Stimulated activated CD4-positive, alpha-beta T cell treated with anti-CD3 and anti-CD28 coated beads, Interleukin-2, amount 100 ng/mL, for 24 hours (primary cell): ENCODE data around the gene DNAH6.
"Not testable (repeated sequence)": the region's sequence is repeated elsewhere in the genome, so short reads cannot be mapped to it uniquely, and the experiment has no call there.

ENCODE experiments used
- DNase-seq, 2 donors: peaks; one replicate each; pipeline ENCODE4 v3.0.0-alpha.2; 2020

DNAH6 gene

GRCh38 chr2:84515788-84516187, 510 bp upstream of the DNAH6 start:
- no peak for DNase-seq

DNA sequence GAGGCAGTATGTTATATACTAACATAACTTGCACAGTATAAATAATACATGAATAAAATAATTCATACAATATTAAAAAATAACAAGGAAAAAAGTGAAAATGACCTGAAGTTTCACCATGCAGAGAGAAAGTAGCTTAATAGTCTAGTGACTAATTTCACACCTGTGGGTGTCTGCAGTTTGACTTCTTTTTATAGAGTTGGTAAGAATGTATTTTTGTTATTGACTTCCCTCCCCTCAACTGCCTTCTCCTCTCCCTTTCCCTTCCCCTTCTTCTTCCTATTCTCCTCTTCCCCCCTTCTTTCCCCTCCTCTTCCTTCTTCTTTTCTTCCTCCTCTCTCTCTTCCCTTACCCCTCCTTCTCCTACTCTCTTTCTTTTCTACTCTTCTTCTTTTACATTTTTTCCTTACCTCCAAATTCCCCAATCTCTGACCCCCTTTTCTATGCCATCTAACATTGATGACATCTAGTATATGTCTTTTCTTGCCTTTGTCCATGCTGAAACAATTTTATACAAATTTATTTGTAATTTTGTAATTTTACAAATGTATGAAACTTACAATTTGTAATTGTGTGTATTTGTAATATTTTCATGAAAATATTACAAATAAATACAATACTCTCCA, 3.1 kb downstream of the DNAH6 start:
- DNase-seq = no peak

DNA sequence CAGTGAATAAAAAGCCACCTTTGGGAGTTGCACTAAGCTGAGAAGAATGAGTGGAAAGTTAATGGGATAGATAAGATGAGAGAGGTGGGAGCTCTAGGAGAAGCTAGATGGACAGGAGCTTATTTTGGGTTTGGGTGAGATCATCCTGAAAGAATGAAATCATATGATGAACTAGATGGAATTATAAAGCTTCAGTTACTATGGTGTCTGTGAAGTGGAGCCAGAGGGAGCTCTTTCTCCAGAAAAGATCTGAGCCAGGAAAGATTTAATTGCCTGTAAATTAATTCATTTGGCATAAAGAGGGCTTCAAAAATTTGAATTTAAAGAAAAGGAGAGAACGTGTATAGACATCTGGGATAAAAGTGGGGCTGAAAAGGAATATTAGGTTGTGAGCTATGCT, 10.3 kb downstream of the DNAH6 start:
- DNase-seq = no peak

DNA sequence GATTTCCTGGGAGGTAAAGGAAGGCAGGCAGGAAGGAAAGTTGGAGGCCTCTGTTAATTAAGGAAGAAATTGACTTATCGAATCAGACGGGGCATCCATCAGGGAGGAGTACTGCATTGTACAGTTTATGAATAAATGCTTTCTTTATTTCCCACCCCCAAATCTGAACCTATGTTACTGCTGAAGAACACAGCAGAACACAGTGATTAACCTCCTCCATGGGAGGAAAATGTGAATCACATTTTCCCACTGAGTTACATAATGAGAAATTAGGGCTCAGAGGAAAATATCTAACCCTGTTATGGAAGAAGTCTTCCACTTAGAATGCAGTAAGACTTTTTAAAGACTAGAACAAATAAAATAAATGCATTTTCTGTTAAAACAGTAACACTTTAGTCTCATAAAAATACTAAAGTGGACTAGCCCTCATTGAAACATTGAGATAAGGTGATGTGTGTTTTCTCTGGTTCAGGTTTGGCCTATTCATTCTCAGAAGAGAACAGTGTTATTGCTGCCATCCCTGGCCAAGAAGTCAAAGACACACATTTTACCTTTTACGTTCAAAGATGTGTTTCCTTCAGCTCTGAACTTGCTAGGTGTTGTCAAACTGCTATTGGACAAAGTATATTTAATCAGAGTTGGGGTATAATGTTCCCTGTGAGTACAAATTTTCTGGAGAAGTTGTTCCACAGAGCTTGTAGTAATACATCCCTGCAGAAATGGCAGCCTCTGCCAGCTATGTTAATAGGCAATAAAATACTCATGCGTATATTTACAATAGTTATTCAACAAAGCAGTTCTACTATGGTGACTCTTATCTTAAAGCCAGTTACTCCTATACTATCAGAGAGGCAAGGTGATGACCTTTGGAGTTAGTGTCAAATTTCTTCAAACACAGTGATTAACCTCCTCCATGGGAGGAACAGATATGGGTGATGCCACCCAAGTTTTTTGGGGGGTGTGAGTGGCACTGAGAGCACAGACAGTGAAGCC, 11.1 kb downstream of the DNAH6 start:
- no peak for DNase-seq

DNA sequence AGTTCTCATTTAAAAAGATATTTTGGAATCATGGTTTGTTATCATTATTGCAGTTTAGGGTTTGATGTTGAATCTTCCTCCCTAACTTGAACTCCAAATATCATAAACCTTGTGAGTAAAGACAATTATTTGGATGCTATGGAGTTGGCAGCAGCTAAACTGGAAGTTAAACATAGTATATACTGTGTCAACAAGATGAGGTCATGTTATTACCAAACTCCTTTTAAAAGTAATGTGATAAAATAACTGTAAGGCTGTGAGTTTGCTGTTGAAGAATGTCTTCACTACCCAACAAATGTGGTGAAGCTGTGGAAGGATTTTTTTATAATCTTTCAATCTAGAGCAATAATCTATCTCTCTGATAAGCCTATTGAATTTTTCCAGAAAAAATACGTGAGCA, 16.0 kb downstream of the DNAH6 start:
- no peak for DNase-seq

GRCh38 chr2:84534225-84534624, 17.9 kb downstream of the DNAH6 start:
- no peak for DNase-seq

DNA sequence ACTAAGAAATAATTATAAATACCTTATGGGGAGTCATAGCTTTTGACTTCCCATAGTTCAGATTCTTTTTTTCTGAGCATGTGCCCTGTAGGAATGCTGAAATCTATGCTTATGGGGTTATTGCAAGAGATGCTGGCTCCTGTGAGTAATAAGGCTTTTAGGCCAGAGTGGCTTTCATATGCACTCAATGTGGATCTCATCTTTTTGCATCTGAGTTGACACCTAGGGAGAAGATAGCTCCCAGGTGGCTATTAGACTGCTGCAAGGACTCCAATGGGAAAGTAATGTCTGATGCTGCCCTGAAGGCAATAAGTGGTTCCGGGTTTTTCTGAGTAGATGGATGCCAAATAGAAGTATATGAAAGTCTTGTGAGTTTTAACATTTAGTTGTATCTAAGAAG, 21.0 kb downstream of the DNAH6 start:
- DNase-seq = no peak

- no peak for DNase-seq
These were observed 23.4 kb downstream of the DNAH6 start for GRCh38 chr2:84539729-84540128.

GRCh38 chr2:84545005-84545404, 28.7 kb downstream of the DNAH6 start:
- DNase-seq = no peak

- no peak for DNase-seq
These were observed 30.3 kb downstream of the DNAH6 start for GRCh38 chr2:84546551-84546950.

GRCh38 chr2:84548303-84548702, 32.0 kb downstream of the DNAH6 start:
- DNase-seq = no peak

- no peak for DNase-seq
These were observed 34.6 kb downstream of the DNAH6 start for GRCh38 chr2:84550916-84551315.

GRCh38 chr2:84551526-84551925, 35.2 kb downstream of the DNAH6 start:
- DNase-seq = not testable (repeated sequence)

DNA sequence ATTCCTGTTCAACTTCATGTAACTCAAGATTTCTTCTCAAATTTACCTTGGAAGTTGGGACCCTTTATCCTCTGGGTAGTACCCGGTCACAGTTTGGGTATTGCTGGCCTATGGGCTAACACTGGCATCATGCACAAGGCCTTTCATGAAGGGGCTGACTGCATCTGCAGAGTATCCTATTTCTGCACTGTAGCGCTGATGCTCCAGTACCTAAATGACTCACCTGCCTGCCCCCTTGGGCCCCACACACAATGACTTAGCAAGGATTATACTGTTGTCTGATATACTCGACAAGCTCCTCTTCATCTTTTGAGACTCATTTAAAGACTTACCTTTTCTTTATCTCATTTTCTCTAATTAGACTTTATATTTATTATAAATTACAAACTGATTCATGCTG, 39.9 kb downstream of the DNAH6 start:
- peak in 1 of 2 donors; percentile 17 for DNase-seq

GRCh38 chr2:84559838-84560237, 43.5 kb downstream of the DNAH6 start:
- no peak for DNase-seq

- DNase-seq = no peak
These were observed 63.4 kb downstream of the DNAH6 start for GRCh38 chr2:84579661-84580060.

DNA sequence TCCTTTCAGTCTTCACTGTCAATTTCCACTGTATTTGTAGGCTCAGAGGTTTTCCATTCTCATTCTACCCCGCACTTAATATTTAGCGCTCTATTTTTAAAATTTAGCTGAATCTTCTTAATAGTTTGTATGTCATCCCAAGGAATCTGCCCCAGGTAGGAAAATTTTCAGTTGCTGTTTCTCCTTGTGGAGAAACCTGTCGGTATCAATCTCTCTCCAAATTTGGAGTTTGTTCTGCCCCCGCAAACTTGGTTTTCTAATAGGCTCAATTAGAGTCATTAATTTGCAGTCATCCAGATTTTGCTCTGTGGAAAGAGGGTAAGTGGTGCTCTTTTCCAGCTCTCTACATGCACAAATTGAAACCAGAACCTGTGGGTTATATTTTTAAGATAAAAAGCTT, 87.6 kb downstream of the DNAH6 start:
- DNase-seq = no peak

- no peak for DNase-seq
These were observed 96.8 kb downstream of the DNAH6 start for GRCh38 chr2:84613082-84613481.

DNA sequence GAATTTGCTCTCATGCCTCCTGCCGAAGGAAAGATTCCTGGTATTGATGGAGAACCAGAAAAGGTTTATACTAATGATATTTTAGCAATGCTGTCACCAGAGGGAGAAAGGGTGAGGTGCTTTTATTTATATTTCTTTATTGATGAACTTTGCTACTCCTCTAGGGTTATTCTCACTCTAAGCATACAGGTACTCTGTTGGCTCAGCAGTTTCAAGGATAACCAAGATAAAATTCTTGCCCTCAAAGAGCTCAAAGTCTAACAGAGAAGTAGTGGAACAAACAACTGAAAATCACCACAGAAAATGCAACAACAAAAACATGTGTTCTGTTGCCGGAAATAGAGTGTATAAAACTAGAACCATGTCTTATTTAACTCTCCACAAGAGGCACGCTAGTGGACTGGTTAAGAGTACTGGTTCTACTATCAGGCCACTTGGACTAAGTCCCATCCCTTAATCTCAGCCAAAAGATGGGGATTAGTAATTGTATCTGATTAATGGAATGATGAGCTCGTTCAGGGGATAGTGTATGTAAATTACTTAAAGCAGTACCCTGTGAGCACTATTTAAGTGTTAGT, 103.6 kb downstream of the DNAH6 start:
- no peak for DNase-seq

GRCh38 chr2:84628486-84628885, 112.2 kb downstream of the DNAH6 start:
- no peak for DNase-seq

- no peak for DNase-seq
These were observed 113.3 kb downstream of the DNAH6 start for GRCh38 chr2:84629550-84629949.

DNA sequence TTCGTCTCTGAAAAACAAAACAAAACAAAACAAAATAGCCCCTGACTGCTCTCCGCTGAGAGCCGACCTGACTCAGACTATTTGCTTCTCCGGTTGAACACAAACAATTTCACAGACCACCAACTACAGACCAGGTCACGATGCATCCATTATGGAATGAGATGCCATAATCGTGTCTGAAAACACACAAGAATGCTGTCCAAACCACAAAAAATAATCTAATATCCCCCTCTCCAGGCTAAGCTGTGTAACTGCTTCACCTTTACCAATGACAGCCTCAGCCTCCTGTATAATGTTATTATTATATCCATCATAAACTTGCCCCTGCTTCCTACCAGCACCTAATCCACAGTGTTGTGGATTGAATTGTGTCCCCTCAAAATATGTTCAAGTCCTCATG, 114.7 kb downstream of the DNAH6 start:
- no peak for DNase-seq

DNA sequence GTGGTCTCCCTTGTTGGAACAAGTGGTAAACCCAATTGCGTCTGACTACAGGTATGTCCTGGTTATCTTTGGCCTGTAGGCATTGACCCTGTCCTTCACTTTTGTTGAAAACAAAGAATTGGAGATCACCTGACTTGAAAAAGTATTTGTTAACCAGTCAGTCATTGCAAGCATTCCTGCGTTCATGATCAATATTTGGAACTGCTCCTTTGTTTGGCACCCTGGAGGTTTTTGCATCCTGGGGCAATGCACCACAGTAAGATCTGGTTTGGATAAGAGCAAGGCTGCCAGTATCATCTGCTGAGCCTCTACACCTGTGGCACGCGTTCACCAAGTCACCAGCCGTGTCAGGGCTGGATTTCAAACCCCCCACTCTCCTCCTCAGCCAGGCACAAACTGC, 115.7 kb downstream of the DNAH6 start:
- no peak for DNase-seq
